ENCODE data around the gene GDPD5.

Gene GDPD5

DNA sequence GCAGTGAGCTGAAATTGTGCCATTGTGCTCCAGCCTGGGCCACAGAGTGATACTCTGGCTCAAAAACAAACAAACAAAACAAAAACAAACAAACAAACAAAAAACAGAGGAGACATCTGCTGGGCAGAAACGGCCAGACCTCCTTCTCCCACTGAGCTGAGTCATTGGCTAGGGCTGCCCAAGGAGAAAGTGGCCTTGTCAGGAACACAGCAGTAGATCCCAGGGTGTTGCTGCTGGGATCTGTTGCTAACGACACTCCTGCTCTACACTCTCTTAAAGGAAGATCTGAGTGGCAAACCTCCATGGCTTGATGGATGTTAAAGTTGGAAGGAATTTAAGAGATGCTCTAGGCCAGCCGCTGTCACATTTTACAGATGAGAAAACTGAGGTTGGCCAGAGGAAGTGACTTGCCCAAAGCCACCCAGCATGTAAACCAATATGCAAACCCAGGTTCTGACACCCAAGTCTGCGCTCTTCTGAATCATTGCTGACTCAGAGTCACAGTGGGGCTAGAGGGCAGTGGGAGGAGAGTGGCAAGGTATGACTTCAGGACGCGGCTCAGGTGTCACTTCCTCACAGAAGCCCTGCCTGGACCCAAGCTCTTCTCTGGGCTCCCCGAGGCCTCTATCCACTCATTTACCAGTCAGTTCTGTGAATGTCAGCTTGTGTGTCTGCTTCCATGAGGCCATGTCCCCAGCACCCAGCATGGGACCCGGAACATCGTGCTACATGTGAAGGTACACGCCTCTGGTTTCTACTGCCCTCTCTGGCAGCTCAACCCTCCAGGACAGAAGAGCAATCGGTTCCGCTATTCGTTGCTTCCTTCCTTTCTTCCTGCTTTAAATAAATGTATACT, 11.3 kb upstream of the GDPD5 start:
- H3K4me3 ChIP-seq (ENCODE audit: low read depth, low read length), result no peak overlapping the region

DNA sequence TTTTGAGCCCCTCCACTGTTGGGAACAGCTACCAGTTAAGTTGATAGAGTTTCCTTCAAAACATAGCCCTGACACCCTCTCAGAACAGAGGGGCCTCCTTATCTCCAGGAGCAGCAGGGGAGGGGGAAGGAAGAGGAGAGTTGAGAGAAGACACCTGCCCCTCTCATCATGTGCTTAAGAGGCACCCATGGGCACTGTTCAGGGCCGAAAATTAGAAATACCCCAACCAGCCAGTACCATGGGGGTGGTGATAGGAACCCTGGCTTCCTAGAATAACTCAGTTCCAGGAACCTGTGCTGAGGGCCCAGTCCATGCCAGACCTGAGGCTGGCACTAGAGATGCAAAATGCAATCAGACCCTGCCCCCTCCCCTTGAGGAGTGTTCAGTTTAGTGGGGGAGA, 9.3 kb upstream of the GDPD5 start:
- H3K4me3 ChIP-seq (ENCODE audit: low read depth, low read length), result no peak overlapping the region

DNA sequence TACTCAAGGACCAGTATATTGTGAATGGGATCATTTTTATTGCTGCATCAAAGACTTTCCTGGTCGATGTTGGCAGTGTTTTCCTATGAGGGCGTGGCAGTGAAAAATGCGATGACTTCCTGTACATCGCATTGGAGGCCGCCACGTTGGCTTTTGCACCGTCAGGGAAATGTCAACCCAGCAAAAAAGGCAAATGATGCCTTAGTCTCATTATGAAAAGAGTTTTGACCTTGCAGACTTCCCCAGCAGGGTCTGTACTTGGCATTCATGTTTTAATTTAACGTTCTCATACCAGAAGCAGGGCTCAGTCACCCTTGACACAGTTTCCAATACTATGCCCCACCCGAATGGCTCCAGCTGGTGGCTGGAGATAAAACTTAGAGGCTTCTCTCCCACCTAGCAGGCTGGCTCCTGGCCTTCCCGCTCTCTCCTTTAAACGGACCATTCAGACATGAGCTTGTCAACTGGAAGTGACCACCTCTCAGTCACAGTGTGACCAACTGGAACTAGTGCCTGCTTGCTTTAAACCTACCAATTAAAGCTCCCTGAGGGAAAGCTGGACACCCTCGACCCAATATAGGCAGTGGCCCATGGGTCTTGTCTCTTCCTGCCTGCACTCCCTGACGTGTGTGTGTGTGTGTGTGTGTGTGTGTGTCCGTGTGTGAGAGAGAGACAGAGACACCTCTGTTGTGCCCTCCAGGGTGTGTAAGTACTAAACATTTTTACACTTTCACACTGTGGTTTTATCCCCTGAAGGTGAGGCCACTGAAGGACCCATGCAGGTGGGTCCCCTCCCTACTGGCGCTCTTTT, 8.7 kb upstream of the GDPD5 start:
- no peak overlapping the region for H3K4me3 ChIP-seq (ENCODE audit: low read depth, low read length)

- no peak overlapping the region for H3K4me3 ChIP-seq (ENCODE audit: low read depth, low read length)
Observed at GRCh38 chr11:75533896-75534258, 8.1 kb upstream of the GDPD5 start.

DNA sequence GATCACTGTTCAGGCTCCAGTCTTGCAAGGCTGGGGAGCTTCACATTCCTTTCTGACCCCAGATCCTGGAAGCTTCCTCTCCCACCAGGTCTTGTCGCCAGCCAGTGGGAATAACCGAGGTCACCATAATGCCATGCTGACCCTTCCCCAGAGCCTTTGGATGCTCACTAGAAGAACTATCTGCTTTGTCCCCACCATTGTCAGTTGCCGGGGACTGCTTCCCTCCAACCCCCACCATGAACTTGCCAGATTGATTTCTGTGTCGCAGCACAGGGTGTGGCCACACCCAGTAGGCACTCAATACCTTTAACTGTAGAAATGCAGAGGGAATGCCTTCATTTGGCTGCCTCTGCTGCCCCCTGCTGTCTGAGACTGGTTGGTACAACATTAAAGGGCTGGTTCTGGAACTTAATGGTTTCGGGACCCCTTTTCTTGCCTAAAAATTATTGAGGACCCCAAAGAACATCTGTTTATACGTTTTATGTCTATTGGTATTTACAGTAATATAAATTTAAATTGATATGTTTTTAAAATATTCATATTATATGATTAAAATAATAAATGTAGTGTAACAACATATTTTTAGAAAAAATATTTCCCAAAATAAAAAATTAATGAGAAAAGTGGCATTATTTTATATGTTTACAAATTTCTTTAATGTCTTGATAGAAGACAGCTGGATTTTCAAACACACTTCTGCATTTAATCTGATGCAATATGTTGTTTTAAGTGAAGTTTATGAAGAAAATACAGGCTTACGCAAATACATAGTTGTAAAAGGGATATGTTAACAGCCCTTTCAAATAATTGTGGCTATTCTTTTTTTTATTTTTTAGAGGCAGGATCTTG, 6.7 kb upstream of the GDPD5 start:
- no peak overlapping the region for H3K4me3 ChIP-seq (ENCODE audit: low read depth, low read length)

GRCh38 chr11:75531325-75531724, 5.6 kb upstream of the GDPD5 start:
- H3K4me3 ChIP-seq (ENCODE audit: low read depth, low read length), result no peak overlapping the region

DNA sequence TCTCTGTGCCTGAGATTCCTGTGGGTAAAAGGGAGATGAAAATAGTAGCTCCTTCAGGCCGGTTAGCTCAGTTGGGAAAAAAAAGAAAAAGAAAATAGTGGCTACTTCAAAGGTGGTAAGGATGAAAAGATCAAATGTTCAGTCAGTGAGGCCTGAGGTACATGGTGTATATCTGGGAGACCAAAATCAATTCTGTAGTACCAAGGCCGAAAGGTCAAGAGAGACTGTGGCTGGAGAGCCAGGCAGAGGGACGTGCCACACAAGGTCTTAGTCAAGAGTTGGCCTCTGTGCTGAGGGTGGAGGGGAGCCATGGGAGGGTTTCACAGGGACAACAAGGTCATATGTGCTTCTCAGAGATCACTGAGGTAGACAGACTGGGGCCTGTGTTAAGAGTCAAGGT, 4.8 kb upstream of the GDPD5 start:
- H3K4me3 ChIP-seq (ENCODE audit: low read depth, low read length), result no peak overlapping the region

GRCh38 chr11:75527938-75528735, 2.4 kb upstream of the GDPD5 start:
- no peak overlapping the region for H3K4me3 ChIP-seq (ENCODE audit: low read depth, low read length)

GRCh38 chr11:75527130-75527529, 1.4 kb upstream of the GDPD5 start:
- H3K4me3 ChIP-seq (ENCODE audit: low read depth, low read length), result no peak overlapping the region

DNA sequence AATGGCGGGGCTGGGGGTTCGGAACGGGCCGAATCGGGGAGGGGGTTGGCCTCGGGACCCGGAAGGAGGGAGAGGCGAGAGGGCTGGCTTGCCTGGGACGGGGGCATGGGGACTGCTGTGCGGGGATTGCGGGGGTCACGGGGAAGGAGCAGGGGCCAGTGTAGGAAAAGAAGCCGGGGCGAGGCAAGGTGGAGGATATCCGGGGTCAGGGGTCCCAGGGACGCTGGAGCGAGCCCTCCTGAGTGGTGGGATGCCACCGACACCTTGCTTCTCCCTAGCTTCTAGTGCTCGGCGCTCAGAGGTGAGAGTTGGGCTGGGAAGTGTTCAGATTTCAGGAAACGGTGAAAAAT, 426 bp upstream of the GDPD5 start:
- H3K4me3 ChIP-seq (ENCODE audit: low read depth, low read length), result peak overlapping the region; percentile 83

DNA sequence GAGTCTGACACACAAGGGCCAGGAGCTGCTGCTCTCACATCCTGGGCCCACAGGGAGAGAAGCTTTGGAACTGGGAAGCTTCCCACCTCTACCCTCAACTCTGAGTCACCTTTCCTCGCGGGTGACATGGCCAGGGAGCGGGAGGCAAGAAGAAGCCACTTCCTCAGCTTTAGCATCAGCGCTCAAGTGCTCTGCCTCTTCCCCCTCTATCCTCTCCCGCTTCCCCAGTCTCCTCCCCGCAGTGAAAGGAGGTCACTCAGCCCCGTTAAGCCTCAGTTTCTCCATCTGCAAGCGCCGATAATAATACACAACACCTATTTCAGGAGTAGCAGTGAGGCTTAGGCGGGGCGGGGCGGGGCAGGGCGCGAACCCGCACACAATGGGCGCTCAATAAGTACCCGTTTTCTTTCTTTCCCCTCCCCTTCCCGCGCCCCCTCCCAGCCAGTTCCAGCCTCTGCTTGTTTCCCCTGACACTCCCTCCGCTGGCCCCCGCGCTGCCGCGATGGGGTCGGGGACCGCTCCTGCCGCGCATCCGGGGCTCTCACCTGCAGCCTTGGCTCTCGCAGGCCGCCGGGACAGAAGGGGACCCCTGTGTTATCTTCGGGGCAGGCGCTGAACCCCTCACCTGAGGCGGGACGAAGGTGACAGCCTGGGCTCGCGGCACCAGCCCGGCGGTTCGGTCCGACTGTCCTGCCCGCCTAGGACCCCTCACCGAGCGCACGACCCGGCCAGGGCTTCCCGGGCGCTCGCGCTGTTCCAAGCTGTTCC, 892 bp downstream of the GDPD5 start:
- H3K4me3 ChIP-seq (ENCODE audit: low read depth, low read length), result peak overlapping the region; percentile 66

DNA sequence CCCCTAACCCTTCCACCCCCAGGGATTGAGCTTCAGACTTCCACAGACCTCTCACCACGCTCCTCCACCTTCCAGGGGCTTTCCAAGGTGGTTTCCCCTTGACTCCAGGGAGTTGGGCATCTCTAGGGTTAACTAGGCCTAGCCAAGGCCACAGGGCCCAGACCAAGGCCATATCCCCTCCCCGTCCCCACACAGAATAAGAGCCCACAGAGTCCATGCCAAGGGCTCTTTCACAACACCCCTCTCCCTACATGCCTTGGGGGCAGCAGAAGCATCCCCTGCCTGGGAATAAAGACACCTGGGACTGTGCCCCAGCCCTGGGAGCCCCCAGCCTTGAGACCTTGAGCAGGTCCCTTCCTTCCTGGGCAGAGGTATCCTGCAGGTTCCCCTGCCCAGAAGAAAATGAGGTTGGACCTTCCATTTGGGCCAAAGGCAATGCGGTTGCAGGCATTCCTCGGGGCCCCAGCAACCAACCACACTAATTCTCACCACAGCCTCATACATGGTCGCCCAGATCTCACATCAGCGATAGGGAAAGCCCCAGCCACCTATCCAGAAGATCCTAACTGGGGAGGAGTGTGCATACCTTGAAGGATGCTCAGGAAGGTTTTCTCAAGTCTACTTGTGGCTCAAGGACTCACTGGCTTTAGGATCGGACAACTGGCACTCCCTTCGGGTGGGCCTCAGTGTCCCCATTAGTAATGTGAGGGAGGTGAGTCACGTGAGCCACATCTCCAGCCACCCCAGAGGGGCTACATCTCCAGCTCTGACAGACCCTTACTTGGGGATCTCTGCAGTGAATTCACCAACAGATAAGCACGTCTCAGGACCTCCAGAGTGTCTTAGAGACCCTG, 1.7 kb downstream of the GDPD5 start:
- no peak overlapping the region for H3K4me3 ChIP-seq (ENCODE audit: low read depth, low read length)

DNA sequence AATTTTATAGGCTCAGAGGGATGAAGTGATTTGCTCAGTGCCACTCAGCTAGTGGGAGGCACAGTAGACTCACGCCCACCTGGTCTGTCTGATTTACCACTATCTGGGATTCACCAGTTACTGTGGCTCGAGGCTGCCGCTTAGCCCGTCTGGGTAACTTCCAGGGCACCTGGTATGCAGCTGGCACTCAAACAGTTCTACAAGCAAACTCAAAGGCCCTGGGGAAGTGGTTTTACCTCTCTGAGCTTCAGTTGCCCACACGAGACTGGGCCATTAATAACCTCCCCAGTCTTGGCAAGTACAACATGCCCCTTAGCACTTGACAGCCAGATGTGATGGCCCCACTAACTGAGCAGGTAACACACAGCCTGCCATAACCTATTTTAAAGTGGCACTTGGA, 2.6 kb downstream of the GDPD5 start:
- H3K4me3 ChIP-seq (ENCODE audit: low read depth, low read length), result no peak overlapping the region

DNA sequence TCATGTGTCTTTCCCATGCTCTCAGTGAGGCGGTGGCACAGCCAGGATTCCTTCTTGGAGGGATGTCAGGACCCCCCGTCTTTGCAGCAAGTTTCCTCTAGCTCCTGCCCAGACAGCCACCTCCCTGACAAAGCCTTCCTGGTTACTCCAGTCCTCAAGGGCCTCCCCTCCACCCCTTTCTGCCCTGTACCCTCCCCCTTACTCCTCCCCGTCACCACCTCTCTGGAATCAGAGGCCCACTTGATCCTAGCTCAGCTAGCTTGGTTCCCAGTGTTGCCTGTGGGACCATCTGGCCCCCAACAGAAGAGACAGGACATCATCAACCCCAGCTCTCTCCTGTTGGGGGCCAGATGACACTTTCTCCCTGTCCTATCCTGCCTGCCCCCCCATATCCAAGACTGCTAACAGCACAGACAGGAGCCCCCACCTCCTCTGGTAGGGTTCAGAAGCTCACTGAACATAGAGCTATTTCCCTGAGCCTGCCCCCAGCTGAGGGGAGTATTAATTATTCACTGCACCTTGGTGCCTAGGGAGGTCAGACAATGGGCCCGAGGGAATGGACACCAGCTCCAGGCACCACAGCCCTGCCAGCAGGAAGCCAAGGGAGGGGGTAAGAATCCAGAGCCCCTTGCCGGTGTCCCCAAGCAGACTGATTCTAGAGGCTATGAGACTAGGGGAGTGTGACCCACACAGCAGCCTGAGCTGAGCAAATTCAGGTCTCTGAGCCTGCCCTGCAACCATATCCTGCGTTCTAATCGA, 3.3 kb downstream of the GDPD5 start:
- no peak overlapping the region for H3K4me3 ChIP-seq (ENCODE audit: low read depth, low read length)

DNA sequence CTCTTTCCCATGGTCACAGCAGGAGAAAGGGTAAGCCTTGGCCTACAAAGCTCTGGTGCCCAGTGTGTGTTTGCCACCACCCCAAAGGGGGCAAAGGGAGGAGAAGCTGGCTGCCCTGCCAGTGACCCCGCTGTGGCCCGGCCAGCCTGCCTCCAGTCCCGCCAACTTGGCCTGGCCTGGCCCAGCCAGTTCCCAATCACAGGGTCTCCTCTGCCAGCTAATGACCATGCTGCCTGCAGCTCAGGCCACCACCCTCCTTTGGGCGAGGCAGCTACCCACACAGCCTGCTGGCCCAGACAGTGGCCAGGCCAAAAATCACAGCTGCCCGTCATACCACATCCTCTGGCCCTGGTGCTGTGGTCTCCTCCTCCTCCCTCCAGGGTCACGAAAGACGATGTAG, 5.1 kb downstream of the GDPD5 start:
- no peak overlapping the region for H3K4me3 ChIP-seq (ENCODE audit: low read depth, low read length)

- no peak overlapping the region for H3K4me3 ChIP-seq (ENCODE audit: low read depth, low read length)
Observed at GRCh38 chr11:75518771-75519653, 6.7 kb downstream of the GDPD5 start.

DNA sequence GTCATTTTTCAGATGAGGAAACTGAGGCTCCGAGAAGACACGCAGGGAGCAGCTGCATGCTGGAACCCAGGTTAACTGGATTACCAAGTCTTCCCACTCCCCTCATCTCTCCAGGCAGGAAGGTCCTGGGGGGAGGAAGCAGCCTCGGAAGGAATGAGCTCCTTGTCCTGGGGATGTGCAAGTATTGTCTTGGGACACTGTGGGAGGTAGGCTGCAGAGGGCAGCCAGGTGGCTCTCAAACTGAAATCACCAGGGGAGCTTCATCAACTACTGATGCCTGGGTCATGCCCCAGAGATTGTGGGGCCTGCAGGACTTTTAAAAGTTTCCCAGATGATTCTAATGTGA, 7.6 kb downstream of the GDPD5 start:
- no peak overlapping the region for H3K4me3 ChIP-seq (ENCODE audit: low read depth, low read length)

All from iPS-11a (cell line).